Measurements from ENCODE around the gene CIDEB. TPM values are rescaled to one million over a fixed set of nuclear protein-coding genes. Genes with fewer than 3 reads are reported as not detected.

CIDEB gene
- total RNA-seq, 4 donors from 2014 or later: 4.9 to 12.5 (median 9.5) TPM

DNA sequence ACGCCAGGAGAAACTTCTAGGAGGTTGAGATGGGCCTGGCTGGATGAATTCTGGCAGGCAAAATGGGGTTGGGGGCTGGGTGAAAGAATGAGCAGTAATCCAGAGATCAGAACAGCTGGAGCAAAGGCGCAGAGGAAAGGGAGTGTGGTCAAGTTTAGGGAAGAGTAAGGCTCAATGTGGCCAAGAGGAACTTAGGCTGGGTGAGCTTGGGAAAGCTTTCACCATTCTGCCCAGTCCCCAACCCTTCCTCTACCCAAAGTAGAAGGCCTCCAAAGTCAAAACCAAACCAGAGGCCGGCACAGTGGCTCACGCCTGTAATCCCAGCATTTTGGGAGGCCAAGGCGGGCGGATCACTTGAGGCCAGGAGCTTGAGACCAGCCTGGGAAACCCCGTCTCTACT, 26.1 kb downstream of the CIDEB start:
- Histone ChIP-seq H3K27me3 (no peaks in the 10 kb centered on the region), H3K36me3 (no peaks in the 10 kb centered on the region), H3K4me1 (no peaks in the 10 kb centered on the region), H3K4me3 (no peak overlapping the region), H3K27ac (no peak overlapping the region), H3K9me3 (no peaks in the 10 kb centered on the region)
- TF ChIP-seq POLR2AphosphoS5 (IDR thresholded peaks at IDR 0.05): no peak
- TF ChIP-seq, protein P1, sequence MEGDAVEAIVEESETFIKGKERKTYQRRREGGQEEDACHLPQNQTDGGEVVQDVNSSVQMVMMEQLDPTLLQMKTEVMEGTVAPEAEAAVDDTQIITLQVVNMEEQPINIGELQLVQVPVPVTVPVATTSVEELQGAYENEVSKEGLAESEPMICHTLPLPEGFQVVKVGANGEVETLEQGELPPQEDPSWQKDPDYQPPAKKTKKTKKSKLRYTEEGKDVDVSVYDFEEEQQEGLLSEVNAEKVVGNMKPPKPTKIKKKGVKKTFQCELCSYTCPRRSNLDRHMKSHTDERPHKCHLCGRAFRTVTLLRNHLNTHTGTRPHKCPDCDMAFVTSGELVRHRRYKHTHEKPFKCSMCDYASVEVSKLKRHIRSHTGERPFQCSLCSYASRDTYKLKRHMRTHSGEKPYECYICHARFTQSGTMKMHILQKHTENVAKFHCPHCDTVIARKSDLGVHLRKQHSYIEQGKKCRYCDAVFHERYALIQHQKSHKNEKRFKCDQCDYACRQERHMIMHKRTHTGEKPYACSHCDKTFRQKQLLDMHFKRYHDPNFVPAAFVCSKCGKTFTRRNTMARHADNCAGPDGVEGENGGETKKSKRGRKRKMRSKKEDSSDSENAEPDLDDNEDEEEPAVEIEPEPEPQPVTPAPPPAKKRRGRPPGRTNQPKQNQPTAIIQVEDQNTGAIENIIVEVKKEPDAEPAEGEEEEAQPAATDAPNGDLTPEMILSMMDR (IDR thresholded peaks at IDR 0.05): no peak
- TF ChIP-seq EP300 (IDR thresholded peaks at IDR 0.05): no peak
- no peak for TF ChIP-seq POLR2A (IDR thresholded peaks at IDR 0.05)
- WGBS, 2 donors (ENCODE audit: low coverage in 1 of 2): 86 to 96% methylated on average over 4 of the region's 7 CpGs
- ATAC-seq: no peak

GRCh38 chr14:24280797-24281460, 26.8 kb downstream of the CIDEB start:
- Histone ChIP-seq H3K9me3 (no peaks in the 10 kb centered on the region), H3K4me1 (no peaks in the 10 kb centered on the region), H3K27me3 (no peaks in the 10 kb centered on the region), H3K36me3 (no peaks in the 10 kb centered on the region), H3K4me3 (no peak overlapping the region), H3K27ac (no peak overlapping the region)
- 82 to 100% methylated on average over 1 to 3 of the region's 6 CpGs for WGBS, 2 donors (ENCODE audit: low coverage in 1 of 2)
- TF ChIP-seq POLR2AphosphoS5 (IDR thresholded peaks at IDR 0.05) (no peak), POLR2A (IDR thresholded peaks at IDR 0.05) (no peak), EP300 (IDR thresholded peaks at IDR 0.05) (no peak)
- TF ChIP-seq, protein P1 (IDR thresholded peaks at IDR 0.05): no peak
- no peak for ATAC-seq

GRCh38 chr14:24279301-24280186, 28.2 kb downstream of the CIDEB start:
- Histone ChIP-seq H3K4me1 (no peaks in the 10 kb centered on the region), H3K27ac (no peak overlapping the region), H3K9me3 (no peaks in the 10 kb centered on the region), H3K27me3 (no peaks in the 10 kb centered on the region), H3K36me3 (no peaks in the 10 kb centered on the region), H3K4me3 (no peak overlapping the region)
- 59 to 87% methylated on average over 5 to 6 of the region's 11 CpGs for WGBS, 2 donors (ENCODE audit: low coverage in 1 of 2)
- no peak for ATAC-seq
- TF ChIP-seq EP300 (IDR thresholded peaks at IDR 0.05): no peak
- TF ChIP-seq POLR2A (IDR thresholded peaks at IDR 0.05): no peak
- no peak for TF ChIP-seq POLR2AphosphoS5 (IDR thresholded peaks at IDR 0.05)
- TF ChIP-seq, protein P1 (IDR thresholded peaks at IDR 0.05): no peak

DNA sequence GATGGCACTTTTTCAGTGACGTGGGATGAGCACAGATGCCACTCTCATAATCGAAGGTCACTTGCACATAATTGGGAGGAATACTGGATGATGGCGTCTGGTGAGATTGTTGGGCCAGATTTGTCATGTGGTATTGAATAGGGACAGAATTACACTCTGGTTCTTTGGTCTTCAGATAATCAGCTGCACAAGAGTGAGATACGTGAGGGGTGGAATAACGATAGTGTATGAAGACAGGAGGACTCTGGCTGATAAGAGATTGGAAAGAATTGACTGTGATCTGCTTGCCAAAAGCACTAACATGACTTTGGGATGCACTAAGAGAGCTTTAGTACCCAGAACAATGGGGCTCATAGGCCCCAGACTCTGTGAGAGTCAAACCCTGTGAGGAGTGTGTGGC, 29.4 kb downstream of the CIDEB start:
- Histone ChIP-seq H3K4me3 (no peak overlapping the region), H3K27ac (no peak overlapping the region), H3K27me3 (no peaks in the 10 kb centered on the region), H3K9me3 (no peaks in the 10 kb centered on the region), H3K36me3 (no peaks in the 10 kb centered on the region), H3K4me1 (no peaks in the 10 kb centered on the region)
- no peak for ATAC-seq
- WGBS, 2 donors (ENCODE audit: low coverage in 1 of 2): 80 to 92% methylated on average over 5 of the region's 5 CpGs
- TF ChIP-seq POLR2AphosphoS5 (IDR thresholded peaks at IDR 0.05) (no peak), EP300 (IDR thresholded peaks at IDR 0.05) (no peak), POLR2A (IDR thresholded peaks at IDR 0.05) (no peak)
- TF ChIP-seq, protein P1 (IDR thresholded peaks at IDR 0.05): no peak

Measured in gastroesophageal sphincter (tissue), 4 donors.